Upper lobe of left lung (tissue), 4 donors: ENCODE measurements around the gene SPRY1.

Experiments used
- EP300 ChIP-seq, 4 donors: sonication (generic); formaldehyde crosslinking; IDR thresholded peaks; one replicate each; pipeline ENCODE4 v1.5.1; 2017; ENCODE audit warnings: antibody characterized with exemption in 4 of 4, control low read depth in 2 of 4
- POLR2A ChIP-seq, 4 donors: fragments of 450-650 bp; IDR thresholded peaks; one replicate each; pipeline ENCODE4 v1.5.1; 2016 to 2017; ENCODE audit warnings: antibody characterized with exemption in 4 of 4, mild to moderate bottlenecking in 2 of 4
- POLR2AphosphoS5 ChIP-seq, 2 donors: sonication (generic); formaldehyde crosslinking; IDR thresholded peaks; one replicate each; pipeline ENCODE4 v1.5.1; 2017; ENCODE audit warnings: antibody characterized with exemption in 2 of 2
- TF ChIP-seq, protein P1 (sequence below), 6 experiments: fragments of 450-650 bp in 4 of 6; fragments of 200-600 bp in 2 of 6; sonication (generic) in 2 of 6; IDR thresholded peaks; one replicate each; pipeline ENCODE4 v1.5.1; 2016 to 2019; ENCODE audit warnings: antibody characterized with exemption in 6 of 6

GRCh38 chr4:123421937-123422781 is 25.6 kb downstream of the SPRY1 start:
- TF ChIP-seq POLR2A (IDR thresholded peaks at IDR 0.05) (no peak), POLR2AphosphoS5 (IDR thresholded peaks at IDR 0.05) (no peak), EP300 (IDR thresholded peaks at IDR 0.05) (no peak)
- TF ChIP-seq, protein P1, sequence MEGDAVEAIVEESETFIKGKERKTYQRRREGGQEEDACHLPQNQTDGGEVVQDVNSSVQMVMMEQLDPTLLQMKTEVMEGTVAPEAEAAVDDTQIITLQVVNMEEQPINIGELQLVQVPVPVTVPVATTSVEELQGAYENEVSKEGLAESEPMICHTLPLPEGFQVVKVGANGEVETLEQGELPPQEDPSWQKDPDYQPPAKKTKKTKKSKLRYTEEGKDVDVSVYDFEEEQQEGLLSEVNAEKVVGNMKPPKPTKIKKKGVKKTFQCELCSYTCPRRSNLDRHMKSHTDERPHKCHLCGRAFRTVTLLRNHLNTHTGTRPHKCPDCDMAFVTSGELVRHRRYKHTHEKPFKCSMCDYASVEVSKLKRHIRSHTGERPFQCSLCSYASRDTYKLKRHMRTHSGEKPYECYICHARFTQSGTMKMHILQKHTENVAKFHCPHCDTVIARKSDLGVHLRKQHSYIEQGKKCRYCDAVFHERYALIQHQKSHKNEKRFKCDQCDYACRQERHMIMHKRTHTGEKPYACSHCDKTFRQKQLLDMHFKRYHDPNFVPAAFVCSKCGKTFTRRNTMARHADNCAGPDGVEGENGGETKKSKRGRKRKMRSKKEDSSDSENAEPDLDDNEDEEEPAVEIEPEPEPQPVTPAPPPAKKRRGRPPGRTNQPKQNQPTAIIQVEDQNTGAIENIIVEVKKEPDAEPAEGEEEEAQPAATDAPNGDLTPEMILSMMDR (IDR thresholded peaks at IDR 0.05): no peak
